BE2C (cell line): Measurements from ENCODE around the gene ARHGAP24.
"Not testable (repeated sequence)": the region's sequence is repeated elsewhere in the genome, so short reads cannot be mapped to it uniquely, and the experiment has no call there.

Experiments used
- DNase-seq: peaks from one replicate; pipeline ENCODE4 v3.0.0-alpha.2; 2020
- H3K27me3 ChIP-seq: fragments of 250-450 bp; sonication (Bioruptor Pico); 2 replicates; pipeline ENCODE4 v1.5.1; 2020; ENCODE audit warnings: mild to moderate bottlenecking
- H3K36me3 ChIP-seq: fragments of 250-450 bp; sonication (Bioruptor Pico); 2 replicates; pipeline ENCODE4 v1.5.1; 2020; ENCODE audit warnings: mild to moderate bottlenecking
- H3K4me1 ChIP-seq: fragments of 250-450 bp; sonication (Bioruptor Pico); 2 replicates; pipeline ENCODE4 v1.5.1; 2020
- H3K4me3 ChIP-seq: 2 replicates; pipeline ENCODE4 v1.5.1; 2011; ENCODE audit warnings: low read depth, low read length
- H3K9me3 ChIP-seq: fragments of 250-450 bp; sonication (Bioruptor Pico); 2 replicates; pipeline ENCODE4 v1.5.1; 2020
- TF ChIP-seq, protein P1 (sequence below): IDR thresholded peaks from 2 replicates; pipeline ENCODE4 v1.5.1; 2012; ENCODE audit warnings: mild to moderate bottlenecking, low read depth, low read length

ARHGAP24 gene

GRCh38 chr4:85889314-85889713, 414.4 kb downstream of the ARHGAP24 start:
- Histone ChIP-seq H3K4me3 (no peak overlapping the region), H3K27me3 (no peaks in the 10 kb centered on the region), H3K36me3 (no peaks in the 10 kb centered on the region; the same call in 1 of the 2 replicates), H3K4me1 (no peaks in the 10 kb centered on the region), H3K9me3 (no peaks in the 10 kb centered on the region)
- no peak for DNase-seq
- TF ChIP-seq, protein P1, sequence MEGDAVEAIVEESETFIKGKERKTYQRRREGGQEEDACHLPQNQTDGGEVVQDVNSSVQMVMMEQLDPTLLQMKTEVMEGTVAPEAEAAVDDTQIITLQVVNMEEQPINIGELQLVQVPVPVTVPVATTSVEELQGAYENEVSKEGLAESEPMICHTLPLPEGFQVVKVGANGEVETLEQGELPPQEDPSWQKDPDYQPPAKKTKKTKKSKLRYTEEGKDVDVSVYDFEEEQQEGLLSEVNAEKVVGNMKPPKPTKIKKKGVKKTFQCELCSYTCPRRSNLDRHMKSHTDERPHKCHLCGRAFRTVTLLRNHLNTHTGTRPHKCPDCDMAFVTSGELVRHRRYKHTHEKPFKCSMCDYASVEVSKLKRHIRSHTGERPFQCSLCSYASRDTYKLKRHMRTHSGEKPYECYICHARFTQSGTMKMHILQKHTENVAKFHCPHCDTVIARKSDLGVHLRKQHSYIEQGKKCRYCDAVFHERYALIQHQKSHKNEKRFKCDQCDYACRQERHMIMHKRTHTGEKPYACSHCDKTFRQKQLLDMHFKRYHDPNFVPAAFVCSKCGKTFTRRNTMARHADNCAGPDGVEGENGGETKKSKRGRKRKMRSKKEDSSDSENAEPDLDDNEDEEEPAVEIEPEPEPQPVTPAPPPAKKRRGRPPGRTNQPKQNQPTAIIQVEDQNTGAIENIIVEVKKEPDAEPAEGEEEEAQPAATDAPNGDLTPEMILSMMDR, result no peak

DNA sequence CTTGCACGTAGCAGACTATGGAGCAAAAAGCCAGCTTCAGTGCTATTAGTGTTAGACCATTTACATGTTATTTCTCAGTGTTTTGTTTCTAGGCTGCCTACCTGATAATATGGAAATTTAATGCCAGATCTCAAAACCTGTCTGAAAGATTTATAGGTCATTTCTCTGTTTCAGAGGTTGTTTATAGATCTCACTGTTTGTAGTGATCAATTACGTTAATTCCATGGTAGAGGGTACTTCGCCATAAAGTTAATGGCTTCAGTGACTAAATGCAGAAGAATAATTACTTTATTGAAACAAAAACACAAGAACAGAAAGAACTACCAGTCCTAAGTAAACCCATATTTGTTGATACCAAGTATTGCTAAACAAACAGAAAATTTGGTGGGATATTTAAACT, 420.8 kb downstream of the ARHGAP24 start:
- no peaks in the 10 kb centered on the region for H3K36me3 ChIP-seq
- no peak for DNase-seq
- TF ChIP-seq, protein P1, result no peak
- H3K9me3 ChIP-seq, result no peaks in the 10 kb centered on the region
- no peaks in the 10 kb centered on the region for H3K4me1 ChIP-seq
- H3K4me3 ChIP-seq, result no peak overlapping the region
- H3K27me3 ChIP-seq, result no peaks in the 10 kb centered on the region

DNA sequence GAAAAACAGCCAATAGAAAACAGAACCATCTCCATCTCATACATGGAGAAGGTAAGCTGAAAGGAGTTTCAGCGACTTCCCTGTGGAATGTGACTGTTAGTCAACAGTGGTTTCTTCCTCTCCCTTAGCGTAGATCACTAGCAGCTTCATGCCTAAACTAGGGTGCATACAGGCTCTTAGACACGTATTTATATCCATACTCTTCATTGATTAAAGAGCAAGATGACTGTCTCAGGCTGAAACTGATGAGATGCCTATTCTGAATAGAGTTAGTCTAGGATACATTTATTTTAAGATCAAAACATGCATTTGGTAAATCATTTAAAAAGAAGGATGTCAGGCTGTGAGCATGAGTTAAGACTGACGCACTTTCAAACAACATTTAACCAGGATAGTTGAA, 423.3 kb downstream of the ARHGAP24 start:
- no peaks in the 10 kb centered on the region for H3K9me3 ChIP-seq
- TF ChIP-seq, protein P1, result no peak
- no peak for DNase-seq
- no peaks in the 10 kb centered on the region for H3K27me3 ChIP-seq
- no peaks in the 10 kb centered on the region for H3K4me1 ChIP-seq
- H3K4me3 ChIP-seq, result no peak overlapping the region
- no peaks in the 10 kb centered on the region for H3K36me3 ChIP-seq

DNA sequence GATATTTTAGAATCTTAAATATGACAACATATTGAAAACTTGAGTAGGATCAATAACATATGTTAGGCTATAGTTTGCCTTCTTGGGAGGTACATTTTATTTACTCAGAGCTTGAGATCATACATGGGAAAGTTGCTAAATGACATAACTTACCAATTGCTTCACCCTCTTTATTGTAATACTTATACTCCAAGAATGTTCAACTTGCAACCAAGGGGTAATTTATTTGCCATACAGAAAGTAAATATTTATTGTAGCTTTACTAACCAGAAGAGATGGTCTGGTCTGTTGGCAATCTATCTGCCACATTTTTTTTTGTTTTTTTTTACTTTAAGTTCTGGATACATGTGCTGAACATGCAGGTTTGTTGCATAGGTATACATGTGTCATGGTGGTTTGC, 426.6 kb downstream of the ARHGAP24 start:
- Histone ChIP-seq H3K36me3 (no peaks in the 10 kb centered on the region), H3K4me3 (no peak overlapping the region), H3K27me3 (no peaks in the 10 kb centered on the region), H3K9me3 (no peaks in the 10 kb centered on the region), H3K4me1 (peaks cover 4% of the 10 kb centered on the region)
- TF ChIP-seq, protein P1, result no peak
- no peak for DNase-seq

DNA sequence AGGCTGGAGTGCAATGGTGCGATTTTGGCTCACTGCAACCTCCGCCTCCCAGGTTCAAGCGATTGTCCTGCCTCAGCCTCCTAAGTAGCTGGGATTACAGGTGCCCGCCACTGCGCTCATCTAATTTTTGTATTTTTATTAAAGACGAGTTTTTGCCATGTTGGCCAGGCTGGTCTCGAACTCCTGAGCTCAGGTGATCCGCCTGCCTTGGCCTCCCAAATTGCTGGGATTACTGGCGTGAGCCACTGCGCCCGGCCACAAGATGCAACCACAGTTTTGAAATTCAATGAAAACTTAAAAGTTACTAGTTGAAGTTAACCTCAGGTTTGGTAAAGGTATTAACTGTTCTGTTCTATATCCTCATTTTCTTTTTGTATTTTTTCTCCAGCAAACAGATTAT, 427.7 kb downstream of the ARHGAP24 start:
- not testable (repeated sequence) for H3K36me3 ChIP-seq, H3K9me3 ChIP-seq, DNase-seq, H3K27me3 ChIP-seq, H3K4me3 ChIP-seq, H3K4me1 ChIP-seq

DNA sequence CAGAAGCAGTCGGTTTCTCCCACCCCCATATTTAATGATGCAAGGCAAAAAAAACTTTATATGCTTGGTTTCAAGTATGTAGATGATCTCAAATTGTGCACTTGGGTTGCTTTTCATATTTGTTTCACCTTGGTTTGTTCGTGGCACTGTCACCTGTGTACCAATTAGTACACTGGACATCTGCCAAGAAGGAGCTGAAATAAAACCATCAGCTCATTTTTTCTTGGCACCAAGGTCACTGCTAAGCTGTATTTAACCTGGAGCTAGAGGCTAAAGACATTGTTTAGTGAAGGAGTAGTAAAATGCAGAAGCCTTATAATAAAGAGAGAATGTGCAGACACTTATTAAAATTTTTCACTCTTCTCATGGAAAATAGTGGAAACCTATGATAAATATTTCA, 430.8 kb downstream of the ARHGAP24 start:
- Histone ChIP-seq H3K4me3 (no peak overlapping the region), H3K27me3 (no peaks in the 10 kb centered on the region), H3K9me3 (no peaks in the 10 kb centered on the region), H3K4me1 (peaks cover 4% of the 10 kb centered on the region), H3K36me3 (no peaks in the 10 kb centered on the region)
- TF ChIP-seq, protein P1, result no peak
- no peak for DNase-seq

- peaks cover 4% of the 10 kb centered on the region for H3K4me1 ChIP-seq
- H3K4me3 ChIP-seq, result no peak overlapping the region
- no peaks in the 10 kb centered on the region for H3K27me3 ChIP-seq
- no peaks in the 10 kb centered on the region for H3K9me3 ChIP-seq
- DNase-seq, result no peak
- H3K36me3 ChIP-seq, result no peaks in the 10 kb centered on the region
- TF ChIP-seq, protein P1, result no peak
Measured at GRCh38 chr4:85907001-85907400, 432.1 kb downstream of the ARHGAP24 start.
